ENCODE data around the gene ADRA2C. TPM values are rescaled to one million over a fixed set of nuclear protein-coding genes. Genes with fewer than 3 reads are reported as not detected.

Gene ADRA2C
- total and polyA plus RNA-seq, 2 experiments from 2014 or later: 3.0 to 16.6 TPM

- no peak for TF ChIP-seq ZNF462 (CRISPR knock-in tag; IDR thresholded peaks at IDR 0.05)
- no peak for TF ChIP-seq STAT1 (IDR thresholded peaks at IDR 0.05; ENCODE audit: unreplicated experiment)
These were observed 3.5 kb downstream of the ADRA2C start (continued) for GRCh38 chr4:3769642-3770184.

- H3K27ac ChIP-seq (ENCODE audit: low read depth): no peak overlapping the region
- Mint-ChIP-seq H3K4me3 (no peak overlapping the region), H3K27ac (no peak overlapping the region), H3K36me3 (ENCODE audit: low read depth) (no peaks in the 10 kb centered on the region), H3K9me3 (peaks cover 6% of the 10 kb centered on the region; the same call in 1 of the 3 replicates), H3K4me1 (peaks cover 23% of the 10 kb centered on the region), H3K27me3 (ENCODE audit: insufficient read depth, low read depth, poor library complexity) (peaks cover 32% of the 10 kb centered on the region)
- ATAC-seq (no peak), DNase-seq (ENCODE audit: low spot score) (no peak)
- no peak overlapping the region for H3K4me3 ChIP-seq
- H4K20me1 ChIP-seq (replicated peaks; ENCODE audit: insufficient read depth): no peaks in the 10 kb centered on the region
- H3K9me2 ChIP-seq (ENCODE audit: insufficient read depth): no peaks in the 10 kb centered on the region
- peaks cover 18% of the 10 kb centered on the region for H3K27me3 ChIP-seq (ENCODE audit: insufficient read depth)
- H3F3A ChIP-seq (replicated peaks; ENCODE audit: low read depth): 0 out of 2 replicates have a peak, but pooled peaks cover 4% of the 10 kb centered on the region
- H3K79me2 ChIP-seq (replicated peaks; ENCODE audit: insufficient read depth): no peaks in the 10 kb centered on the region
- H3K4me1 ChIP-seq (ENCODE audit: insufficient read depth): peaks cover 3% of the 10 kb centered on the region; the same call in 1 of the 2 replicates
- H2AFZ ChIP-seq: no peak overlapping the region
- H3K36me3 ChIP-seq (ENCODE audit: insufficient read depth): no peaks in the 10 kb centered on the region
- H3K4me2 ChIP-seq: no peak overlapping the region
- no peak for TF ChIP-seq STAT1 (IDR thresholded peaks at IDR 0.05; ENCODE audit: unreplicated experiment)
- no peak for TF ChIP-seq CTCF (conservative IDR thresholded peaks at IDR 0.05; ENCODE audit: low read depth in 2 of 2)
- TF ChIP-seq NANOG (IDR thresholded peaks at IDR 0.05; ENCODE audit: borderline replicate concordance): no peak
- TF ChIP-seq CREB1 (CRISPR knock-in tag; IDR thresholded peaks at IDR 0.05; ENCODE audit: low read depth): no peak
- TF ChIP-seq EZH2phosphoT487 (IDR thresholded peaks at IDR 0.05; ENCODE audit: unreplicated experiment): no peak
- TF ChIP-seq ZNF114 (CRISPR knock-in tag; IDR thresholded peaks at IDR 0.05): no peak
These were observed 4.4 kb downstream of the ADRA2C start for GRCh38 chr4:3770323-3771163.

Measured in GM23338 (cell line).